GM18858 (cell line): ENCODE data around the gene CDH3.

ENCODE experiments used
- ATAC-seq: cut with Tn5 transposase; IDR thresholded peaks from one replicate; pipeline ENCODE4 v1.9.1; 2021; ENCODE audit not compliant: unreplicated experiment

The CDH3 gene

GRCh38 chr16:68734782-68735181, 89.7 kb downstream of the CDH3 start:
- ATAC-seq = no peak

GRCh38 chr16:68736561-68736960, 91.5 kb downstream of the CDH3 start:
- ATAC-seq = no peak

GRCh38 chr16:68737046-68737729, 92.1 kb downstream of the CDH3 start, which contains the start of gene CDH1:
Gene CDH1 (plus strand): TSS chr16:68737292. CDS start chr16:68737416, 124 bp downstream.
- ATAC-seq = no peak

- no peak for ATAC-seq
Observed at GRCh38 chr16:68737730-68738629, 92.9 kb downstream of the CDH3 start.

- ATAC-seq = no peak
Observed at GRCh38 chr16:68739964-68740627, 95.0 kb downstream of the CDH3 start.

- ATAC-seq = no peak
Observed at GRCh38 chr16:68740628-68741346, 95.7 kb downstream of the CDH3 start.

GRCh38 chr16:68743664-68744063, 98.6 kb downstream of the CDH3 start:
- no peak for ATAC-seq

GRCh38 chr16:68744744-68745280, 99.7 kb downstream of the CDH3 start:
- ATAC-seq = no peak

GRCh38 chr16:68746951-68747350, 101.8 kb downstream of the CDH3 start:
- no peak for ATAC-seq

- no peak for ATAC-seq
Observed at GRCh38 chr16:68749432-68749831, 104.3 kb downstream of the CDH3 start.
